Right lobe of liver (tissue), 4 donors: ENCODE measurements around the gene FIGNL1.

Source experiments
- CTCF ChIP-seq, 4 donors: fragments of 200-600 bp in 3 of 4; fragments of 450-650 bp in 1 of 4; IDR thresholded peaks; one replicate each; pipeline versions ENCODE4 v1.5.1 to v1.8.0; 2016 to 2022; ENCODE audit warnings: antibody characterized with exemption in 4 of 4, mild to moderate bottlenecking in 2 of 4
- POLR2A ChIP-seq: fragments of 450-650 bp; IDR thresholded peaks from one replicate; pipeline ENCODE4 v1.6.1; 2017; ENCODE audit warnings: antibody characterized with exemption, mild to moderate bottlenecking
- donor health status: DM: no; HTN: no; CAD: no.
- donor health status: DM: no; HTN: no; CAD: no.
- donor health status: DM: no; HTN: yes; CAD: no.

GRCh38 chr7:50418526-50419290 lies 31.4 kb downstream of the FIGNL1 start:
- no peak for TF ChIP-seq CTCF (IDR thresholded peaks at IDR 0.05)
- TF ChIP-seq POLR2A, result no peak
